Muscle of back (tissue), 11 donors: ENCODE data around the gene METTL2B. TPM values are rescaled to one million over a fixed set of nuclear protein-coding genes. Genes with fewer than 3 reads are reported as not detected.
"Not testable (repeated sequence)": the region's sequence is repeated elsewhere in the genome, so short reads cannot be mapped to it uniquely, and the experiment has no call there.

Experiments
- DNase-seq, 3 donors: peaks; one replicate each; pipeline versions ENCODE4 v3.0.0 to v3.0.0-alpha.2; 2013
- polyA plus RNA-seq, 10 donors: library from polyadenylated mRNA; unstranded; fragments of 120-200 nt; gene quantifications; one replicate each; pipeline ENCODE4 v1.2.1, GENCODE V29; 2013; ENCODE audit not compliant: insufficient read length in 10 of 10

METTL2B gene
- polyA plus RNA-seq, 10 donors: 17.5 to 26.2 (median 22.1) TPM

DNA sequence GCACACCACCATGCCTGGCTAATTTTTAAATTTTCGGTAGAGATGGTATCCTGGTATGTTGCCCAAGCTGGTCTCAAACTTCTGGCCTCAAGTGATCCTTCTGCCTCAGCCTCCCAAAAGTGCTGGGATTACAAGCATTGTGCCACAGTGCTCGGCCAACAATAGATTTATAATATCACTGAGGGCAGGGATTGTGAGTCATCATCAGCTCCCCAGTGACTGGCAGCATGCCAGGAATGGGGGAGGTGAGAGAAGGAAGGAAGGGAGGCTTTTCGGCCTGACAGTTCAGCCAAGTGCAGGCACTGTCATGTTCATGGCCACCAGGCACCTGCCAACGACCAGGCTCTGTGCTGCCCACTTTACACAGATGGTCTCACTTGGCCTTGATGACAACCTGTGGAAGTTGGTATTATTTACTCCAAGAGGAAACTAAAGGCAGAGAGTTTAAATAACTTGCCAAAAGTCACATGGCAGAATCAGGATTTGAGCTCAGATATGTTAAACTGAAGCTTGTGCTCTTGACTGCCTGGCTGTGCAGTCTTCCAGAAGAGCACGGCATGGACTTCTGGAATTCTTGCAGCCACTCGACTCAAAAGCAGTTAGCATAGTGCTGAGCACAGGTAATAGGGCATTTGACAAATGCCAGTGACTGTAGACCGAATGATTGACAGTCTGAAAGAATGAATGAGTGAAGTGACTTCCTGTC lies 46.8 kb downstream of the METTL2B start:
- DNase-seq: peak in 2 of 3 donors; percentile 40 to 42

DNA sequence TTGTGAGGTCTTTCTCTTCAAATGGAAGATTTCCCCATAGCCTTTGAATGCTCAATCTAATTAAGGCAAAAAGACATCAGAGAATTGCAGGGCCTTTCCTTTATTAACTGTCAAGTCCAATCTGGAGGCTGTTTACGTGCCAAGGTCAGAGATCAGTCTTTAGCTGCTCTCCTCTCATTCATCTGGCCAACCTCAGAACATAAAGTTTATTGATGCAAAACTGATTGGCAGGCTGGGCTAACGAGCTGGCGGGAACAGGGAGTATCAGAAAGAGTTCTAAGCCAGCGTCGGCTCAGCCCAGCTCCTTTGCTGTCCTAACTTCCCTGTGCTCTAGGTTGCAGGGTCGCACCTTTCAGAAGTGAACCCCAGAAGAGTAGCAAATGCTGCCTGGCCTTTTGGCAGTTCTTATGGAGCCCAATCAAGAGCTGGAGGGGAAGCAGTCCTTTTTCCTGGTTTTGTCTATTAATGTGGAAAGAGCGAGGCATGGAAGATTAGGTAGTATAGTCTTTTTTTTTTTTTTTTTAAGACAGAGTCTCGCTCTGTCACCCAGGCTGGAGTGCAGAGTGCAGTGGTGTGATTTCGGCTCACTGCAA lies 47.5 kb downstream of the METTL2B start:
- DNase-seq: not testable (repeated sequence)

DNA sequence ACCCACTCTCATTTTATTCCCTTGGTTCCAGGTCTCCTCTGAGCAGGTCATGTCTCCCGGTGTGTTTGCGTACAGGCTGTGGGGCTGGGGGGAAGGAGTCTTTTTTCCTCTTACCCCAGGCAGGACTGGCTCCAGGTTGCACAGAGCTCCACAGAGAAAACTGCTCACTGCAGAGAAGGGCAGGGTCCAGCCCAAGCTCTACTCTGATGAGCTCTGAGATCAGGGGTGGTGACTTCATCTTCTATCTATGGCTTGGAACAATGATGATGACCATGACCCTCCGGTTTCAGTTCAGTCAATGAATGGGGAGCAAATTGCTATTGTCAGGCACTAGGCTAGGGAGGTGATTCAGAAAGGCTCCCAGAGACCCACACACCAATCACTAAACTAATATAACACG lies 49.0 kb downstream of the METTL2B start:
- DNase-seq: peak in 1 of 3 donors; percentile 12

DNA sequence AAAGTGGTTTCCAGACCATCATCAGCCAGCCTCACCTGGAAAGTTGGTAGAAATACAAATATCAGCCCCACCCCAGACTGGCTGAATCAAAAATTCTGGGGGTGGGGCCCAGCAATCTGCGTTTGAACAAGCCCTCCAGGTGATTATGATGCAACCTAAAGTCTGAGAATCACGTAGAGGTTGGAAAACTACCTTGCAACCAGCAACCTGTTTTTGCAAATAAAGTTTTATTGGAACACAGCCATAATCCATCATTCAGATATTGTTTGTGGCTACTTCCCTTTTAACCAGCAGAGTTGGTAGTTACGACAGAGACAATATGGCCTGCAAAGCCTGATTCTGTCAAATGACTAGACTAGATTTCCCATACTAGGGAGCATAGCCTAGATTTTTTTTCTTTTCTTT lies 49.5 kb downstream of the METTL2B start:
- DNase-seq: not testable (repeated sequence)

DNA sequence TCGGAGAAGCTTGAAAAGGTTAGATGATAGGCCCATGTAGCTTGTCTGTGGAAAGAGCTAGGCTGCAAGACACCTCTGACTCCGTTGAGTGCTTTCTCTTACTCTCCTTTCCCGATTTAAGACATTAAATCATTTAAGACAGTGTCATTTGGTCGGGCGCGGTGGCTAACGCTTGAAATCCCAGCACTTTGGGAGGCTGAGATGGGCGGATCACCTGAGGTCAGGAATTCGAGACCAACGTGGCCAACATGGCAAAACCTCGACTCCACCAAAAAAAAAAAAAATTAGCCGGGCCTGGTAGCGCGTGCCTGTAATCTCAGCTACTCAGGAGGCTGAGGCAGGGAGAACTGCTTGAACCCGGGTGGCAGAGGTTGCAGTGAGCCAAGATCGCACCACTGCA lies 52.6 kb downstream of the METTL2B start:
- not testable (repeated sequence) for DNase-seq

DNA sequence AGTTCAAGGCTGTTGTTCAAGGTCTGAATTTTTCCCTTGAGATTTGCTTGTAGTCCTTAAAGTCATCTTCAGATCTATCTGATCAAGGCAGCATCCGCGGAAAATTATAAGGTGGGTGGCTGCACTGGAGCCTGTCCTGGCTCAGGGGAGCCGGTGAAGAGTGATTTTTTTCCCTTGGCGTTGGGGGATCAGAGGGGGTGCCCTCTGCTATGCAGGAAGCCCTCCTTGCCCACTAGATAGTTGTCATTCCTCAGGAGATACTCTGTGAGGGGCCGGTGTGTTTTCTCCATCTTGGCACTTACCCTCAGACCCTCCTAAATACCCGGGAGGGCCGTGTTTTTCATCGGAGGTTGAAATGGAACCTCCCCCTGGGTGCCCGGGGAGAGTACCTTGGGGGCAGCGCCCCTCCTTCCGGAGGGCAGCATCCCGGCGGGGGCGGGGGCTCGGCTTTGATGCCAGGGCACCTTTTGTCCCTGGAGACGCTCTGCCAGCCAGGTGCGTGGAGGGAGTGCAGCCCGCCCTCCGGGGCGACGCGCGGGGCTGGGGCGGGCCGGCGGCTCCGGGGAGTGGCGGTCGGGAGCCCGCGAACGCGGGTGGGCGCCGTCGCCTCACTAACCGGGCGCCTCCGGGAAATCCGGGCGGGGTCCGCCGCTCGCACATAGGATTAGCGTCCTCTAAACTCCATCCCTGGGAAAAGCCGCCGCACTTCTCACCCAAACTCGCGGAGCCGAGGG lies 53.7 kb downstream of the METTL2B start:
- peak in 1 of 3 donors; percentile 7 for DNase-seq

DNA sequence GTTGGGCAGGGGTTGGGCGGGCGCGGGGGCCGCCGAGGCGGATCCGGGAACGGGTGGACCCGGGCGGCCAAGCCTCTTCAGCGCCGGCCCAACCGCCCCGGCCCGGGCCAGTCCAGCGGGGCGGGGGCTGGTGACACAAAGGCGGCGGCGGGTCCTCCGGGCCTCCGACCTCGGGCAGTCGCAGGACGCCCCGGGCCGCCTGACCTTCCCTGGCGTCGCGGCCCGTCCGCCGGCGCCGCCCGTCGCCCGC lies 54.2 kb downstream of the METTL2B start:
- DNase-seq: no peak

DNA sequence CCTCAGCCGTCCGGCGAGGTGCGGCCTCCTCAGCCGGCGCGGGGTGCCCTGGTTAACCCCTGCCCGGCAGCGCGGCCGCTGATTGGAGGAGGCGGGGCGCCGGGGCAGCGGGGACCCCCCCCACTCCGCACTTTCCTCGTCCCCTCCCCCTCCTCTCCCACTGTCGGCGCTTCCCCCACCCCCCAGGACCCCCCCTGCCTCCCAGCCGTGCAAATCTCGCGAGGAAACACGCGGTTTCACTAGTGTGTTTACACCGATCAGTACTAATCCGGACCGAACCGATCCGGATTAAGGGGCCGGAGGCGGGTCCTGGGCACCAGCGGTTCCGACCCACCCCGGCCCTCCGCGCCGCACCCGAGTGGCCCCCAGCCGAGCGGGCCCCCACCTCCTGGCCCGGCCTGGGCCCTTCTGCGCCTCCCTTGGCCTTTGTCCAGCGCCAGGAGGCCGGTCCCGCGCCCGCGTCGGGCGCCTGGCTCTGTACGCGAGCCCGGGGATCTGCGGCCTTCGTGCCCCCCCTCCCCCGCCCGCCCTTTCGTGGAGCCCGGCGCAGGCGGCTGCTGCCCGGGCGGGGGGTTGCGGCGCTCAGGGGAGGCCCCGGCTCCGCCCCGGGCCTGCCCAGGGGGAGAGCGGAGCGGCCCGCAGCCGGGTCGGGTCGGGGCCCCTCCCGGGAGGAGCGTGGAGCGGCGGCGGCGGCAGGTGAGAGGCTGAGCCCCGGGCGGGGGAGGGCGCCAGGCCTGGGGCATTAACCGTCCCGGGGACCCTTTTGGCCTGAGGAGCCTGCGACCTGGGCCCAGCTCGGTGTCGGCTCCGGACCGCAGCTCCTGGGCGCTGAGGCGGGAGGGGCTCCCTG lies 54.8 kb downstream of the METTL2B start:
- peak; percentile 68 to 93 (median 90) for DNase-seq

DNA sequence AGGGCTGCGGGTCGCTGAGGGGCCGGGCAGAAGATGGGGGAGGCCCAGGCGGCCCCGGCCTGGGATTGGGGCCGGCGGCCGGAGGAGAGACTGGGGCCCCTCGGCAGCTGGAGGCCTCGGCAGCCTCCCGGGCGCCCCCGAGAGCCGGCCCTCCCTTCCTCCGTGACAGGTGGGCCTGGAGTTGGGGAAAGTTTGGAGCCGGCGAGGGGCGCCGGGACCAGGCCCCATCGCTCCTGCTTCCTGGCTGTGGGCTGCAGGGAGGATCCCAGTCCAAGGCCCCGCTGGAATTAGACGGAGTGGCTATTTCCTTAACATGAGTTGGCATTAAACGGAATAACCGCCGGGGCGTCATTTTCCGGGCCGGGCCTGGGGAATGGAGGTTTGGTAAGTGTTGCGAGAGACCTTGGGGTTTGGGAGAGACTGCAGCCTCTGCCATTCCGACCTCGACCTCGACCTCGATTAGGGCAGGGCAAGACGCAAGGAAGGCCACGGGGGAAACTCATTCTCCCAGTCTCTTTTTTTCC lies 55.5 kb downstream of the METTL2B start:
- peak in 2 of 3 donors; percentile 10 to 65 for DNase-seq

DNA sequence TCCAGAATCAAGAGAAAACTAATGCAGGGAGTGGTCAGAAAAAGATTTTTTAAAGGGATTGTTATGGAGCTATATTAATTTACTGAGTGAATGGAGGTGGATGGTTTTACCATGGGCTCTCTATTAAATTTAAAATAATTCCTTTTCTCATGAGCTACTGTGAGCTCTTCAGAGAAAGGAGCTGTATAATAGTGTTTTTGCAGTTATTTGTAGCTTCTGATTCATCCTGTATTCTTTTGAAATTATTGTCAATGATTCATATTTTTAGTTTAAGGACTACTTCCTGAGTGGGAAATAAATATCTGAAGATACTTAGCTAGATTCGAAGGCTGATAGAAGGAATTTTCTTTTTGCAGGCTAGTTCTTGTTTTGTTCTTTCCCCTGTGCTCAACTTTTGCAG lies 56.4 kb downstream of the METTL2B start:
- not testable (repeated sequence) for DNase-seq

DNA sequence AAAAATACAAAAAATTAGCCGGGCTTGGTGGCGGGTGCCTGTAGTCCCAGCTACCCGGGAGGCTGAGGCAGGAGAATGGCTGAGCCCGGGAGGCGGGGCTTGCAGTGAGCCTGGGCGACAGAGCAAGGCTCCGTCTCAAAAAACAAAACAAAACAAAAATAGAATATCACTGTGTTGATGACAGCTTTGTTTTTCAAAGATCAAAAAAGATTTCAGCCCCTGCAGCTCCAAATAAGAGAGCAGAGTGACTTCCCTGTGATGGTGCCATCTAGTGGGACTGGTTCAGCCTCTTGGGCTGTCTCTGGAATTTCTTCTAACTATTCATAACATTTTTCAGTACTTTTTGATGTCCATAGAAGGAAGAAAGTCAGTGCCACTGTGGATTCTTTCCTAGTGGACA lies 60.9 kb downstream of the METTL2B start:
- not testable (repeated sequence) for DNase-seq

DNA sequence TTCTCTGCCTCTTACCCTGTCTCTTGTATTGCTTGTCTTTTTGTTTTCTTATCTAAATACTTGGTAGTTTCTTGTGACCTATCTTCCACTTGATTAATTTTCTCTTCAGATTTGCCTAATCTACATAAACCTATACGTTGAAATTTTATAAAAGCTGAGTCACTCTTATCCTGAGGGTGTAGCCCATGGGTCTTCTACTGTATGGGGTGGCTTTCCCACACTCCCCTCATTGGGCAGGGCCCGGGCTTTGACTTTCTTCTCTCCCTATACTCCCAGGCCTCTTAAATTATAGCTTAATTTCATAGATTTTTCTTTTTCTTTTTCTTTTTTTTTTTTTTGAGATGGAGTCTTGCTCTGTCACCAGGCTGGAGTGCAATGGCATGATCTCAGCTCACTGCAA lies 66.0 kb downstream of the METTL2B start:
- not testable (repeated sequence) for DNase-seq

DNA sequence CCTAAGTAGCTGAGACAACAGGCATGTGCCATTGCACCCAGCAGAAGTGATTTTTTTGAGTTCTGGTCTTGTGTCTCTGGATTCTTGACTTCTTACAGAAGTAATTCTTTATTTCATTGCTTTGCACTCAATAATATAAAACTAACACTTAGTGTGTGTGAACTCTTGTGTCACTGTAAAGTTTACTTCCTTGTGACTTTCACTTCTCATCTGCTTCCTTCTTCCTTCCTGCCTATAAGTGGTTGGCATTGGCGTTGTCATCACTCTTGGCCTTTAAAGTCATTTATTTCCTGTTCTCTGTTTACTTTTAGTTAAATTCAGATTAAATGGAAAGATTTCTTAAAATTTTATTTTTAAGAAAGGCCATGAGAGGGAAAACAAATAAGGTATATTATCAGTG lies 66.8 kb downstream of the METTL2B start:
- DNase-seq: not testable (repeated sequence)

DNA sequence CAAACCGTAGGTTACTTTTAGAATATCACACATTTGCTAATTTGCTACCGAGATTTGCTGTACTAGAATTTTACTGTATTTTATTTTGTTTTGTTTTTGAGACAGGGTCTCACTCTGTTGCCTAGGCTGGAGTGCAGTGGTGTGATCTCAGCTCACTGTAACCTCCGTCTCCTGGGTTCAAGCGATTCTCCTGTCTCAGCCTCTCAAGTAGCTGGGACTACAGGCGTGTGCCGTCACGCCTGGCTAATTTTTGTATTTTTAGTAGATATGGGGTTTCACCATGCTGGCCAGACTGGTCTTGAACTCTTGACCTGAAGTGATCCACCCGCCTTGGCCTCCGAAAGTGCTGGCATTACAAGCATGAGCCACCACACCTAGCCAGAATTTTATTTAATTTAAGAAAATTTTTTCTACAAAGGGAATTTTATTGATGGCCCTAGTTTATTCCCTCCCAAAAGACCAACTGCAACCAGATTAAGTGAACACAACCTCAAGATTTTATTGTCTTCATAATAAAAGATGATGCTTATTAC lies 69.8 kb downstream of the METTL2B start:
- not testable (repeated sequence) for DNase-seq

DNA sequence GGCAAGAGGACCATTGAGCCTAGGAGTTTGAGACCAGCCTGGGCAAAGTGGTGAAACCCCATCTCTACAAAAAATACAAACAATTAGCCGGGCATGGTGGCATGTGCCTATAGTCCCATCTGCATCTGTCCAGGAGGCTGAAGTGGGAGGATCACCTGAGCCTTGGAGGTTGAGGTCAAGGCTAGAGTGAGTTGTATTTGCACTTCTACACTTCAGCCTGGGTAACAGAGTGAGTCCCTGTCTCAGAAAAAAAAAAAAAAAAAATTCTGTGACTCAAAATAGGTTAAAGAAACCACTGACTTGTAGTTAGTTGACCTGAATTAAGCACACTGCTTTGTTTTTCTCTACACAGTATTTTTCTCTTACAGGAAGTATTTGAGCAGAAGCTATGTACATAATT lies 74.4 kb downstream of the METTL2B start:
- no peak for DNase-seq

DNA sequence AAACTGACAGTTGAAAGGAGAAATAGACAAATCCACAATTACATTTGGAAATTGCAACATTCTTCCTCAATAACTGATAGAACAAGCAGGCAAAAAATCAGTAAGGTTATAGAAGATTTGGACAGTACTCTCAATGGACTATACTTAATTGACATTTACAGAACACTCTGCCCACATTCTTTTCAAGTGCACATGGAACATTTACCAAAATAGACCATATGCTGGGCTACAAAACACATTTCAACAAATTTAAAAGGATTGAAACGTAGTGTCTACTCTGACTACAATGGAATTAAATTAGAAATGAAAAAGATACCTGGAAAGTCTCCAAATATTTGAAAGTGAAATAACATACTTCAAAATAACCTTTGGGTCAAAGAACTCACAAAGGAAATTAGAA lies 77.8 kb downstream of the METTL2B start:
- not testable (repeated sequence) for DNase-seq

Other genes starting within 250 kb of the METTL2B start
- under 1 TPM in 9 of 10 donors, not detected in 1; 0.04 to 0.24 (median 0.11) TPM for gene LEP, start 235.5 kb upstream of the METTL2B start, polyA plus RNA-seq
- gene RBM28, start 132.8 kb upstream of the METTL2B start, polyA plus RNA-seq: 10 to 100 TPM; 26.2 to 47.8 (median 36.6) TPM
- 10 to 100 TPM in 9 of 10 donors, 1 to 10 TPM in 1; 9.3 to 24.4 (median 17.3) TPM for gene PRRT4, start 115.1 kb upstream of the METTL2B start, polyA plus RNA-seq
- 10 to 100 TPM; 17.3 to 25.5 (median 20.8) TPM for gene IMPDH1, start 66.8 kb upstream of the METTL2B start, polyA plus RNA-seq
- 10 to 100 TPM in 9 of 10 donors, 1 to 10 TPM in 1; 9.0 to 15.4 (median 12.6) TPM for gene HILPDA, start 20.9 kb upstream of the METTL2B start, polyA plus RNA-seq
- gene GARIN1A, start 195.5 kb downstream of the METTL2B start, polyA plus RNA-seq: 1 to 10 TPM in 7 of 10 donors, under 1 TPM in 3; 0.36 to 3.2 (median 1.1) TPM